ENCODE results near the gene OPHN1. TPM values are rescaled to one million over a fixed set of nuclear protein-coding genes. Genes with fewer than 3 reads are reported as not detected.

Gene OPHN1
- polyA plus RNA-seq, 1 donor from 2014 or later = 7.6 TPM

DNA sequence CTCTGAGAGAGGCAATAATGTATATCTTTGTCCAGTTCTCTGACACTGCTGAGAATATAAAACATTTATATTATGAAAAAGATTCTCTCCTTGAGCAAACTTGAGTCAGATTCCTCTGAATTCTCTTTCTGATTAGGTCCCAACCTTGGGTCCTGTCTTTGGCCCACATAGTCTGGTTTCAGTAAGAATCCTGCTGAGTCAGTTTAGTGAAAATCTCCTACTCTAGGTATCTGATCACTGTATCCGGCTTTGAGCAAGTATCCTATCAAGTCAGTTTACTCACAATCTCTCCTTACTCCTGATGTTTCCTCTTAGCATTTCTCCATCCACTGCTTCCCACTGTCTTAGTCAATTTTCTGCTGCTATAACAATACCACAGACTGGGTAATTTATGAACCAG, 253.9 kb downstream of the OPHN1 start:
- TF ChIP-seq MXI1 (conservative IDR thresholded peaks at IDR 0.05; ENCODE audit: poor library complexity, severe bottlenecking) (no peak), POLR2AphosphoS5 (IDR thresholded peaks at IDR 0.05) (no peak), SMC3 (conservative IDR thresholded peaks at IDR 0.05; ENCODE audit: poor library complexity) (no peak), EZH2 (IDR thresholded peaks at IDR 0.05; ENCODE audit: borderline replicate concordance, insufficient read depth, low read length, poor library complexity, severe bottlenecking) (no peak), TAF1 (IDR thresholded peaks at IDR 0.05; ENCODE audit: low read depth) (no peak), EP300 (conservative IDR thresholded peaks at IDR 0.05; ENCODE audit: poor library complexity, severe bottlenecking) (no peak), RAD21 (conservative IDR thresholded peaks at IDR 0.05) (no peak)
- TF ChIP-seq, protein P1, sequence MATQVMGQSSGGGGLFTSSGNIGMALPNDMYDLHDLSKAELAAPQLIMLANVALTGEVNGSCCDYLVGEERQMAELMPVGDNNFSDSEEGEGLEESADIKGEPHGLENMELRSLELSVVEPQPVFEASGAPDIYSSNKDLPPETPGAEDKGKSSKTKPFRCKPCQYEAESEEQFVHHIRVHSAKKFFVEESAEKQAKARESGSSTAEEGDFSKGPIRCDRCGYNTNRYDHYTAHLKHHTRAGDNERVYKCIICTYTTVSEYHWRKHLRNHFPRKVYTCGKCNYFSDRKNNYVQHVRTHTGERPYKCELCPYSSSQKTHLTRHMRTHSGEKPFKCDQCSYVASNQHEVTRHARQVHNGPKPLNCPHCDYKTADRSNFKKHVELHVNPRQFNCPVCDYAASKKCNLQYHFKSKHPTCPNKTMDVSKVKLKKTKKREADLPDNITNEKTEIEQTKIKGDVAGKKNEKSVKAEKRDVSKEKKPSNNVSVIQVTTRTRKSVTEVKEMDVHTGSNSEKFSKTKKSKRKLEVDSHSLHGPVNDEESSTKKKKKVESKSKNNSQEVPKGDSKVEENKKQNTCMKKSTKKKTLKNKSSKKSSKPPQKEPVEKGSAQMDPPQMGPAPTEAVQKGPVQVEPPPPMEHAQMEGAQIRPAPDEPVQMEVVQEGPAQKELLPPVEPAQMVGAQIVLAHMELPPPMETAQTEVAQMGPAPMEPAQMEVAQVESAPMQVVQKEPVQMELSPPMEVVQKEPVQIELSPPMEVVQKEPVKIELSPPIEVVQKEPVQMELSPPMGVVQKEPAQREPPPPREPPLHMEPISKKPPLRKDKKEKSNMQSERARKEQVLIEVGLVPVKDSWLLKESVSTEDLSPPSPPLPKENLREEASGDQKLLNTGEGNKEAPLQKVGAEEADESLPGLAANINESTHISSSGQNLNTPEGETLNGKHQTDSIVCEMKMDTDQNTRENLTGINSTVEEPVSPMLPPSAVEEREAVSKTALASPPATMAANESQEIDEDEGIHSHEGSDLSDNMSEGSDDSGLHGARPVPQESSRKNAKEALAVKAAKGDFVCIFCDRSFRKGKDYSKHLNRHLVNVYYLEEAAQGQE (IDR thresholded peaks at IDR 0.05; ENCODE audit: borderline replicate concordance) = no peak
- TF ChIP-seq, protein P2, sequence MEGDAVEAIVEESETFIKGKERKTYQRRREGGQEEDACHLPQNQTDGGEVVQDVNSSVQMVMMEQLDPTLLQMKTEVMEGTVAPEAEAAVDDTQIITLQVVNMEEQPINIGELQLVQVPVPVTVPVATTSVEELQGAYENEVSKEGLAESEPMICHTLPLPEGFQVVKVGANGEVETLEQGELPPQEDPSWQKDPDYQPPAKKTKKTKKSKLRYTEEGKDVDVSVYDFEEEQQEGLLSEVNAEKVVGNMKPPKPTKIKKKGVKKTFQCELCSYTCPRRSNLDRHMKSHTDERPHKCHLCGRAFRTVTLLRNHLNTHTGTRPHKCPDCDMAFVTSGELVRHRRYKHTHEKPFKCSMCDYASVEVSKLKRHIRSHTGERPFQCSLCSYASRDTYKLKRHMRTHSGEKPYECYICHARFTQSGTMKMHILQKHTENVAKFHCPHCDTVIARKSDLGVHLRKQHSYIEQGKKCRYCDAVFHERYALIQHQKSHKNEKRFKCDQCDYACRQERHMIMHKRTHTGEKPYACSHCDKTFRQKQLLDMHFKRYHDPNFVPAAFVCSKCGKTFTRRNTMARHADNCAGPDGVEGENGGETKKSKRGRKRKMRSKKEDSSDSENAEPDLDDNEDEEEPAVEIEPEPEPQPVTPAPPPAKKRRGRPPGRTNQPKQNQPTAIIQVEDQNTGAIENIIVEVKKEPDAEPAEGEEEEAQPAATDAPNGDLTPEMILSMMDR (IDR thresholded peaks at IDR 0.05; ENCODE audit: poor library complexity, severe bottlenecking) = no peak
- H3K4me2 ChIP-seq (ENCODE audit: low read length) = no peak overlapping the region
- no peak overlapping the region for H3K27ac ChIP-seq (ENCODE audit: low read length)
- no peaks in the 10 kb centered on the region for H3K9me3 ChIP-seq (ENCODE audit: low read length)
- H3K27me3 ChIP-seq (ENCODE audit: insufficient read depth, low read depth, low read length) = no peaks in the 10 kb centered on the region
- no peak overlapping the region for H3K4me3 ChIP-seq (ENCODE audit: low read length)
- H3K79me2 ChIP-seq (replicated peaks; ENCODE audit: insufficient read depth, low read length) = no peaks in the 10 kb centered on the region
- no peaks in the 10 kb centered on the region for H3K9me2 ChIP-seq (ENCODE audit: insufficient read depth, low read length)
- H4K20me1 ChIP-seq (ENCODE audit: insufficient read depth) = no peaks in the 10 kb centered on the region
- H2AFZ ChIP-seq (ENCODE audit: low read depth, low read length) = no peak overlapping the region
- no peak overlapping the region for H3K9ac ChIP-seq (ENCODE audit: low read length)
- H3F3A ChIP-seq (ENCODE audit: insufficient read depth, low read length, poor library complexity, severe bottlenecking) = no peaks in the 10 kb centered on the region
- H3K36me3 ChIP-seq (ENCODE audit: insufficient read depth, low read length) = no peaks in the 10 kb centered on the region

DNA sequence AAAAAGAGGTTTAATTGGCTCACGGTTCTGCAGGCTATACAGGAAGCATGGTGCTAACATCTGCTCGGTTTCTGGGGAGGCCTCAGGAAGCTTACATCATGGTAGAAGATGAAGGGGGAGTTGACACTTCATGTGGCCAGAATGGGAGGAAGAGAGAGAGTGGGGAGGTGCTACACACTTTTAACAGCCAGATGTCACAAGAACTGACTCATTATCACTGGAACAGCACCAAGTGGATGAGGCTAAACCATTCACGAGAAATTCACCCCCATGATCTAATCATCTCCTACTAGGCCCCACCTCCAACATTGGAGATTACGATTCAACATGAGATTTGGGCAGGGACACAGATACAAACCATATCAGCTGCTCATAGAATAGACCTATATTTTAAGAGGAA, 255.8 kb downstream of the OPHN1 start:
- Histone ChIP-seq H3K27ac (ENCODE audit: low read length) (no peak overlapping the region), H3K4me3 (ENCODE audit: low read length) (no peak overlapping the region), H4K20me1 (ENCODE audit: insufficient read depth) (no peaks in the 10 kb centered on the region), H3K9me3 (ENCODE audit: low read length) (no peaks in the 10 kb centered on the region), H3K79me2 (replicated peaks; ENCODE audit: insufficient read depth, low read length) (no peaks in the 10 kb centered on the region), H3K9ac (ENCODE audit: low read length) (no peak overlapping the region), H3K9me2 (ENCODE audit: insufficient read depth, low read length) (no peaks in the 10 kb centered on the region), H3K27me3 (ENCODE audit: insufficient read depth, low read depth, low read length) (no peaks in the 10 kb centered on the region), H3K4me2 (ENCODE audit: low read length) (no peak overlapping the region), H3F3A (ENCODE audit: insufficient read depth, low read length, poor library complexity, severe bottlenecking) (no peaks in the 10 kb centered on the region), H3K36me3 (ENCODE audit: insufficient read depth, low read length) (no peaks in the 10 kb centered on the region), H2AFZ (ENCODE audit: low read depth, low read length) (no peak overlapping the region)
- TF ChIP-seq, protein P2 (IDR thresholded peaks at IDR 0.05; ENCODE audit: poor library complexity, severe bottlenecking) = no peak
- TF ChIP-seq POLR2AphosphoS5 (IDR thresholded peaks at IDR 0.05) (no peak), EP300 (conservative IDR thresholded peaks at IDR 0.05; ENCODE audit: poor library complexity, severe bottlenecking) (no peak), TAF1 (IDR thresholded peaks at IDR 0.05; ENCODE audit: low read depth) (no peak), RAD21 (conservative IDR thresholded peaks at IDR 0.05) (no peak), SMC3 (conservative IDR thresholded peaks at IDR 0.05; ENCODE audit: poor library complexity) (no peak), EZH2 (IDR thresholded peaks at IDR 0.05; ENCODE audit: borderline replicate concordance, insufficient read depth, low read length, poor library complexity, severe bottlenecking) (no peak), MXI1 (conservative IDR thresholded peaks at IDR 0.05; ENCODE audit: poor library complexity, severe bottlenecking) (no peak)
- TF ChIP-seq, protein P1 (IDR thresholded peaks at IDR 0.05; ENCODE audit: borderline replicate concordance) = no peak
